Natural killer cell treated with Interleukin-12 subunit alpha and Interleukin-12 subunit beta and Interleukin-15 and Interleukin-18, amount 100 ng/mL, for 72 hours (primary cell): ENCODE data around the gene C9. TPM values are rescaled to one million over a fixed set of nuclear protein-coding genes. Genes with fewer than 3 reads are reported as not detected.

Source experiments
- total RNA-seq, 2 donors: library from RNA; stranded (reverse); gene quantifications; one replicate each; pipeline ENCODE4 v1.2.3, GENCODE V29; 2022

Gene C9
- total RNA-seq, 2 donors from 2014 or later = not detected

Other genes with a start within 250 kb of the C9 start
- gene FYB1, start 144.9 kb downstream of the C9 start, total RNA-seq = 10 to 100 TPM; 71.9 to 72.8 TPM
- gene DAB2, start 60.5 kb upstream of the C9 start, total RNA-seq = 1 to 10 TPM; 4.0 to 8.5 TPM